Measurements from ENCODE around the gene PSMB2.

PSMB2 gene

GRCh38 chr1:35644204-35644603, 2.9 kb upstream of the PSMB2 start:
- H3K4me3 ChIP-seq (ENCODE audit: low read depth, low read length) = no peak overlapping the region

DNA sequence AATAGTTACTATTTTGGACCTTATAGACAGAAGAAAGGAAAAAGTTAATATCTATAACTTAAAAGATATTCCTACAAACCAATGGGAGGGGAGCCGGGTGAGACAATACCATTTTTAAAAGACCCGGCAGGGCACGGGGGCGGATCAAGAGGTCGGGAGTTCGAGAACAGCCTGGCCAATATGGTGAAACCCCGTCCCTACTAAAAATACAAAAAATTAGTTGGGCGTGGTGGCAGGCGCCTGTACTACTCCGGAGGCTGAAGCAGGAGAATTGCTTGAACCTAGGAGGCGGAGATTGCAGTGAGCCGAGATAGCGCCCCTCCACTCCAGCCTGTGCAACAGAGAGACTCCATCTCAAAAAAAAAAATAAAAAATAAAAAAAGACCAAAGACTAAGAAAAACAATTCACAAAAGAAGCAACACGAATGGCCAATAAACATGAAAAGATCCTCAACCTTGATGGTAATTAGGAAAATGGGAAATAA, 1.2 kb upstream of the PSMB2 start:
- no peak overlapping the region for H3K4me3 ChIP-seq (ENCODE audit: low read depth, low read length)

GRCh38 chr1:35640380-35641232, 720 bp downstream of the PSMB2 start:
- H3K4me3 ChIP-seq (ENCODE audit: low read depth, low read length) = peak overlapping the region; percentile 94

DNA sequence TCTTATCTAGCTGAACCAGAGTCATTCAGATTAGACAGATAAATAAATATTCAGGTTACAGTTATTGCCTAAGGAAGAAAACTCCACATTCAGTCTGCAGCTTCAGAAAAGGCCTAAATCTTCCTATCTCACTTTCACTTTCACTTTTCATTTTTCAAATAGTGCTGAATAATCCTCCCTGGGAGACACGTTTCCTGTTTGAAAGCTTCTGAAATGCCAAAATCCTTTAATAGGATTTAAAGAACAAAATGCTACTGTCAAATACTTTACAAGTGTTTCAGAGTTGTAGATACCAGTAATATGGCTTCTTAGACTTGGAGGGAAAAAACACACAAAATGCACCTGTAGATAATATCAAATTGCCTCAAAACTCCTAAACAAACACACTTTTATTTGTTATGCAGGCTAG, 3.9 kb downstream of the PSMB2 start:
- H3K4me3 ChIP-seq (ENCODE audit: low read depth, low read length) = no peak overlapping the region

DNA sequence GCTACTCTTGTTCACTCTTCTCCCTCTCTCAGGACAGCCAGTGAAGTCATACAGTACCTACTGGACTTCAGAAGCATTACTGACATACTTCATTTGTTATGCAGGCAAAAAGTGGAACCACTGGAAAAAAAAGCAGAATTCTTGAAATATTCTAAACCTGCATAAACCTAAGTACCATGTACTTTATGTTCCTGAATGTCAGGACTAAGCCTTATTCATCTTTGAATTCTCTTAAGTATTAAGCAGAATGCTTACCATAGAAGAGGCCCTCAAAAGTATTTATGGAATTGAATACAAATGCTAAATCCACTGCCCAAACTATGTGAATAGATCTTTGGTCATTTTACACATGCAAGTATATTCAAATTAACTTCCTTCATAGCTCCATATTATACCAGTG, 7.8 kb downstream of the PSMB2 start:
- no peak overlapping the region for H3K4me3 ChIP-seq (ENCODE audit: low read depth, low read length)

DNA sequence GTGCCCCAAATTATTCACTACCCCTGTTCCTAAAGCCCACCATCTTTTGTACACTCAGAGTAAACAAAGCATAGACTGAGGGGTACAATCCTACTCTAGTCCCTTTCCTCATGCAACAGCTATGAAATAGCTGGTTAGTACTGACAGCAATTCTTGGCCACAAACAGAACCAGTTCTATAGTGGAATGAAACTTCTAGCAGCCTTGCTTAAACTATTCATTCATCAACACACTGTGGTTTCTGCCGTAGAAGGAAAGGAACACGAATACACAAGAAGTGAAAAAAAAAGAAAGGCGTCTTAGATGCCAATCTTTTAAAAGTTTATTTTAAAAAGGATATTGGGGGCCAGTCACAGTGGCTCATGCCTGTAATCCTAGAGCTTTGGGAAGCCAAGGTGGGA, 9.9 kb downstream of the PSMB2 start:
- no peak overlapping the region for H3K4me3 ChIP-seq (ENCODE audit: low read depth, low read length)

GRCh38 chr1:35629051-35629450, 12.3 kb downstream of the PSMB2 start:
- H3K4me3 ChIP-seq (ENCODE audit: low read depth, low read length) = no peak overlapping the region

DNA sequence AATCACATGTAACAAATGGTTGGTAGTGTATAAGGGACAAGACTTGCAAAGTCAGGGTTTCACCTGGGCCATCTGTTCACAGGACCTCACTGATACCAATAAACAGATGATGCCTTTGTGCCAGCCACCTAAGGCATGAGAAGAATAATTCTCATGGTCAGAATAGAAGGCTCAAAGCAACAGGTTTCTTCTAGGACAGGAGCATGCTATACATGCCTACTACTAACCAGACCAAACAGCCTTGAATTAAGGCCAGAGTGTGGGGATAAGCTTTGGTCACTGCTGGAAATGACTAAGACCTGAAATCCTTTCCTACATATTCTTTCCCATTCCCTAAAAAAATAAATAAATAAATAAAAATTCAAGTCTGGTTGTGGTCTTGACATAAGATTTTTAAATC, 17.5 kb downstream of the PSMB2 start:
- H3K4me3 ChIP-seq (ENCODE audit: low read depth, low read length) = no peak overlapping the region

GRCh38 chr1:35622510-35623178, 18.7 kb downstream of the PSMB2 start:
- no peak overlapping the region for H3K4me3 ChIP-seq (ENCODE audit: low read depth, low read length)

GRCh38 chr1:35619237-35620121, 21.8 kb downstream of the PSMB2 start:
- H3K4me3 ChIP-seq (ENCODE audit: low read depth, low read length) = no peak overlapping the region

DNA sequence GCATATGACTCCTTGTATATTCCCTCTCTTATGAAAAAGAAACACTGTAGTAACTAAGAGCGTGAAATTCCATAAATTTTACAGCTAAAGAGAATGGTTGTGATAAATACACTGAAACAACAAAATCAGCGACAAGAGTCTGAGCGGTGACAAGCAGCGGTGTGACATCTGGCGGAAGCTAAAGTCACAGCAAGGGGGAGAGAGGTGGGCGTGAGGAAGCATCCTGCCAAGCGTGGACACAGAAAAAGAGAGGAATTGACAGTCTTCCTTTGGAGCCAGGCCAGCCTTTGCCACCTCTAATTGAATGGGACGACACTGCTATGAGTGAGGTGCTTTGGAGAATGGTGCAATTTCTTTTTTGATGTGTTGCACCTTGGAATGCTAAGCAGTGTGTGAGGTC, 25.9 kb downstream of the PSMB2 start:
- H3K4me3 ChIP-seq (ENCODE audit: low read depth, low read length) = no peak overlapping the region

DNA sequence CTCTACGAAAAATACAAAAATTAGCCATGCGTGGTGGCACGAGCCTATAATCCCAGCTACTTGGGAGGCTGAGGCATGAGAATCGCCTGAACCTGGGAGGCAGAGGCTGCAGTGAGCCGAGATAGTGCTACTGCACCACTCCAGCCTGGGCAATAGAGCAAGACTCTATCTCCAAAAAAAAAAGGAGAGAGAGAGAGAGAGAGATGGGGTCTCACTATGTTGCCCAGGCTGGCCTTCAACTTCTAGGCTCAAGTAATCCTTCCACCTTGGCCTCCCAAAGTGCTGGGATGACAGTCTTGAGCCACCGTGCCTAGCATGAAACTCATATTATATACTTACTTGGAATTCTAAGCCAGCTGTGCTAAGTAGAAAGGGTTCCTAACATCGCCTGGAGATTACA, 29.7 kb downstream of the PSMB2 start:
- H3K4me3 ChIP-seq (ENCODE audit: low read depth, low read length) = no peak overlapping the region

- no peak overlapping the region for H3K4me3 ChIP-seq (ENCODE audit: low read depth, low read length)
Observed at GRCh38 chr1:35605867-35606182, 35.5 kb downstream of the PSMB2 start.

GRCh38 chr1:35605071-35605866, 36.1 kb downstream of the PSMB2 start:
- H3K4me3 ChIP-seq (ENCODE audit: low read depth, low read length) = no peak overlapping the region

DNA sequence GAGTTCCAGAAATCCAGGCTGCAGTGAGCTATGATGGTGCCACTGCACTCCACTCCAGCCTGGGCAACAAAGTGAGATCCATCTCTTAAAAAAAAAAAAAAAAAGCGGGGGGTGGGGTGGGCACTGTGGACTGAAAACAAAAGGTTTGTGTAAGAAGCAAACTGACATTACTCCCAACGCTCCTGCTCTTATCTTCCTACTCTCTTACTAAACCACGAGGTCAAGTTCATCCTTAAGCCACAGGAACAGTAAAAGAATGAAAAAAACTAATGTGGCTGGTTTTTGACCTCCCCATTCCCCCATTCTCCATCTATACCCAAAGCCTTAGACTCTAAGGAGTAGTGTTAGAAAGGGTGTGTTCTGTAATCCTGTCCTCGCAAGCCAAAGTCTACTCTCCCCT, 37.4 kb downstream of the PSMB2 start:
- no peak overlapping the region for H3K4me3 ChIP-seq (ENCODE audit: low read depth, low read length)

GRCh38 chr1:35603468-35603867, 37.9 kb downstream of the PSMB2 start:
- no peak overlapping the region for H3K4me3 ChIP-seq (ENCODE audit: low read depth, low read length)

GRCh38 chr1:35600593-35600992, 40.7 kb downstream of the PSMB2 start:
- H3K4me3 ChIP-seq (ENCODE audit: low read depth, low read length) = no peak overlapping the region

DNA sequence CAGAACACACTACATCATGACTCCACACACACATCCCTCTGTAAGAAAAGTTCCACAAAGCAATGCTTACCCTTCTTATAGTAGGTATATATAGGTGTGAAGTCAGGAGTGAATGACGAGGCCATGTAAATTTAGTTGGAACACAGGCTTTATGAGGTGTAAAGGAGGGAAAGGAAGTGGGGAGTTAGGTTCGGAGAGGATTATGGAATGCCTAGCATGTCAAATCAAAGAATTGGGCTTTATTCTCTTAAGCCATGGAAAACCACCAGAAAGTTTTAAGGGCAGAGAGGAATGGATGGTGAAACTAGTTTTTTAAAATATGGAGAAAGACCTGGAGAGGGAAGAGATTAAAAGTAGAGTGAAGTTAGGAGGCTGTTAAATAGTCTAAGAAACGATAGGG, 41.9 kb downstream of the PSMB2 start:
- no peak overlapping the region for H3K4me3 ChIP-seq (ENCODE audit: low read depth, low read length)

DNA sequence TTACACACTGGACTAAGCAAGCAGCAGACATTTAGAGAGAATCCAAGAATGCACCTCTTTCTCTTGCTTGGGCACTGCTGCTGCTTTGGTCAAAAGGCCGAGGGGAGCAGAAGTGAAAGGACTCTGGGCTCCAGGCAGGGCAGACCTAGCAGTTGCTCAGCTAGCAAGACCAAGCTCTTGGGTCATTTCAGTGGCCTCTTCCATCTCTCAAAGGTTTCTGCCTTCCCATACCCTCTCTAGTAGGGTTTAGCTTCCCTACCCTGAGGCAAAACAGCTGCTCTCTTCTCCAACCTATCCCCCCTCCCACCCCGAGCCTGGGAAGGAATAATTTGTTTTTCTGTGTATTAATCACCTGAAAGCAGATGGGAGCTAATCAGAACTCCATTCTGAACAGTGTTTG, 42.4 kb downstream of the PSMB2 start:
- H3K4me3 ChIP-seq (ENCODE audit: low read depth, low read length) = no peak overlapping the region

DNA sequence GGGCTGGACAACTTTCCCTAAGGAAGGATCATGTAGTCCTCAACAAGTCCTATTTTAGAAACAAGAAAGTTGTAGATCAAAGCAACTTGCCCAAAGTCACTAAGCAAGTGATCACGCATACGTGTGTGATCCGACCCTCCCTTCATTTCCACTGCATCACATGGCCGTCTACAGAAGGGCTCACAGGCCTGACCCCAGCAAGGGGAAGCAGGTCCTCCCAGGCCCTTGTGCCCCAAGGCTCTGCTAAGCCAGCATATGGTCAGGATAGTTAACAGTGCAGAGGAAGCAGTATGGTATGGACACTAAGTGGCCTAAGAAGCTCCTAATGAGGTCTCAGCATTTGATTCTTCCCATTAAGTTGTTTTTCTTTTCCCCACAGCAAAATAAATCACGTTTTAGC, 43.5 kb downstream of the PSMB2 start:
- no peak overlapping the region for H3K4me3 ChIP-seq (ENCODE audit: low read depth, low read length)

GRCh38 chr1:35595684-35596083, 45.6 kb downstream of the PSMB2 start:
- H3K4me3 ChIP-seq (ENCODE audit: low read depth, low read length) = no peak overlapping the region

Measured in iPS-11a (cell line).